Measurements from ENCODE around the gene SDHAF3. TPM values are rescaled to one million over a fixed set of nuclear protein-coding genes. Genes with fewer than 3 reads are reported as not detected.
A peak's percentile ranks its signal among the peaks of the same experiment; 100 is the strongest.

Gene SDHAF3
- total and polyA plus RNA-seq, 8 donors = 2.9 to 18.2 (median 6.7) TPM

- H3K4me3 ChIP-seq = no peak overlapping the region
- H3K27ac ChIP-seq = no peak overlapping the region
- TF ChIP-seq POLR2AphosphoS5 (IDR thresholded peaks at IDR 0.05) (no peak), CTCF (IDR thresholded peaks at IDR 0.05) (no peak), POLR2A (IDR thresholded peaks at IDR 0.05) (no peak), EP300 (IDR thresholded peaks at IDR 0.05) (no peak)
- intact Hi-C loops (cut with DNase I; ENCODE audit: low total_unique reads) = no loop called here
- H3K36me3 ChIP-seq = no peaks in the 10 kb centered on the region
- no peaks in the 10 kb centered on the region for H3K27me3 ChIP-seq
- no peak for DNase-seq
- no peaks in the 10 kb centered on the region for H3K4me1 ChIP-seq
- WGBS, 5 donors = 86 to 91% (median 89%) methylated on average over 15 of the region's 15 CpGs
- no peaks in the 10 kb centered on the region for H3K9me3 ChIP-seq
These were observed 9.1 kb downstream of the SDHAF3 start for GRCh38 chr7:97126483-97127171.

- no peak overlapping the region for H3K4me3 ChIP-seq
- no peak overlapping the region for H3K27ac ChIP-seq
- H3K36me3 ChIP-seq = no peaks in the 10 kb centered on the region
- no peaks in the 10 kb centered on the region for H3K27me3 ChIP-seq
- intact Hi-C loops (cut with DNase I; ENCODE audit: low total_unique reads) = no loop called here
- no peaks in the 10 kb centered on the region for H3K9me3 ChIP-seq
- 90 to 100% (median 98%) methylated on average over 1 of the region's 1 CpG for WGBS, 5 donors
- TF ChIP-seq POLR2A (IDR thresholded peaks at IDR 0.05) (no peak), EP300 (IDR thresholded peaks at IDR 0.05) (no peak), CTCF (IDR thresholded peaks at IDR 0.05) (no peak), POLR2AphosphoS5 (IDR thresholded peaks at IDR 0.05) (no peak)
- peaks cover 0 to 5% (median 0%) of the 10 kb centered on the region in 4 donors for H3K4me1 ChIP-seq
- DNase-seq = no peak
These were observed 11.2 kb downstream of the SDHAF3 start for GRCh38 chr7:97128736-97129135.

DNA sequence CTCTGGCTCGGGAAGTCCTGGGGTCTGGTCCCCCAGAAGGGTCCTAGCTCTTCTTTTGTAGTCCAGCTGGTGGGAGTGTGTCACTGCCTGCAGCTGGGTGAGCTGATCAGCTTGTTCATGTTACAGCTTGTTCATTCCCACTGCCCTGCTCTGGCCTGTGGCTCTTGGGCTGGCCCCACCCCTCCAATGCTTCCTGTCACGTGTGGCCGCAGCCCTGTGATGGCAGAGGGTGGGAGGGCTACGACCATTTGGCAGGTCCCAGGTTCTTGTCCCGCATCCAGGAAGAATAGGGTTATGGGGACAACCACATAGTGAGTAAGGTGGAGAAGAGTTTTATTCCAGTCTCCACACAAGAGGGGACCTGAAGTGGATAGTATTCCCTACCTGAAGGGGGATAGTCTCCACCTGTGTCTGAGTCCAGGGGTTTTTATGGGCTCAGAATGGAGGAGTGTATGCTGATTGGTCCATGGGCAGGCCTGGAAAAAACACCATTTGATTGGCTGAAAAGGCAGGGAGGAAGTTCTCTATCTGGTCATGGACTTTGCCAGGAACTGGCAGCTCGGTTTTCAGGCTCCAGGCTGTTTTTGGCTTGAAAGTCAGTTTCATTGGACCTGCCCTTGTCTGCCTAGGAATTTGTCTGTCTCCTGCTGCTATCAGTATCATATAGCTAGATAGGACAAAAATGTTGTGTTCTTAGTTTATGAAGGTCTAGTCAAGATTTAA lies 13.1 kb downstream of the SDHAF3 start:
- TF ChIP-seq CTCF (IDR thresholded peaks at IDR 0.05) (no peak), POLR2AphosphoS5 (IDR thresholded peaks at IDR 0.05) (no peak), POLR2A (IDR thresholded peaks at IDR 0.05) (no peak), EP300 (IDR thresholded peaks at IDR 0.05) (no peak)
- 75 to 85% (median 77%) methylated on average over 6 of the region's 6 CpGs for WGBS, 5 donors

GRCh38 chr7:97133159-97133558 lies 15.7 kb downstream of the SDHAF3 start:
- TF ChIP-seq EP300 (IDR thresholded peaks at IDR 0.05) (no peak), POLR2AphosphoS5 (IDR thresholded peaks at IDR 0.05) (no peak), CTCF (IDR thresholded peaks at IDR 0.05) (no peak), POLR2A (IDR thresholded peaks at IDR 0.05) (no peak)
- Histone ChIP-seq H3K4me3 (no peak overlapping the region), H3K9me3 (no peaks in the 10 kb centered on the region), H3K27ac (no peak overlapping the region), H3K36me3 (peaks cover 0 to 4% (median 0%) of the 10 kb centered on the region in 4 donors), H3K27me3 (no peaks in the 10 kb centered on the region), H3K4me1 (peaks cover 0 to 5% (median 0%) of the 10 kb centered on the region in 4 donors)
- peak in 1 of 2 donors; percentile 13 for DNase-seq
- 45 to 76% (median 60%) methylated on average over 2 of the region's 2 CpGs for WGBS, 5 donors
- intact Hi-C loops (cut with DNase I; ENCODE audit: low total_unique reads) = no loop called here

More for the DNA sequence above, 13.1 kb downstream of the SDHAF3 start:
- intact Hi-C loops (cut with DNase I; ENCODE audit: low total_unique reads) = no loop called here
- Histone ChIP-seq H3K27me3 (no peaks in the 10 kb centered on the region), H3K27ac (no peak overlapping the region), H3K36me3 (no peaks in the 10 kb centered on the region), H3K4me1 (peaks cover 0 to 5% (median 0%) of the 10 kb centered on the region in 4 donors), H3K9me3 (no peaks in the 10 kb centered on the region), H3K4me3 (no peak overlapping the region)
- no peak for DNase-seq

Measured in stomach (tissue), 9 donors.